GM12891 (cell line): ENCODE measurements around the gene KCTD16.

Source experiments
- POLR2A ChIP-seq: IDR thresholded peaks from 2 replicates; pipeline ENCODE4 v1.6.1; 2011; ENCODE audit warnings: low read depth, low read length, control low read depth
- POLR2AphosphoS5 ChIP-seq: IDR thresholded peaks from 2 replicates; pipeline ENCODE4 v1.6.1; 2011; ENCODE audit warnings: low read depth, low read length, control low read depth
- SPI1 ChIP-seq: IDR thresholded peaks from 2 replicates; pipeline ENCODE4 v1.6.1; 2011; ENCODE audit warnings: low read depth, low read length, control low read depth
- TAF1 ChIP-seq: IDR thresholded peaks from 2 replicates; pipeline ENCODE4 v1.6.1; 2011; ENCODE audit warnings: low read depth, low read length, control low read depth

DNA sequence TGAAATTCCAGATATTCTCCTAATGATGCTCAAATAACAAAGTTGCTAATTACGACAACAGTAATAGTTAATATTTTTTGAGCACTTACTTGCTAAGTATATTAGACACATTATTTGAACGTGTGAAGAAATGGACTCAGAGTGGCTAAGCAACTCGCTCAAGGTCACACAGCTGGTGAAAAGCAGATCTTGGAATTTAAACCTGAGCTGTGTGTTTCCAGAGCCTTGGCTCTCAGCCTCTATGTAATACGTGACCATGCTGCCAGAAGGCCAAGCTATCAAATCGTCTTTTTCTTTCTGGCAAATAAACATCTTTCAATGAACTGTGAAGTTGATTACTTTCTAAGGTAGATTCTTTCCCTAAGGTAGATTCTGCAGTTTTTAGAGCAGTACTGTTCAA lies 61.6 kb downstream of the KCTD16 start:
- TF ChIP-seq POLR2A (no peak), POLR2AphosphoS5 (no peak), TAF1 (no peak), SPI1 (no peak)
